ENCODE data around the gene POLG2. TPM values are rescaled to one million over a fixed set of nuclear protein-coding genes. Genes with fewer than 3 reads are reported as not detected.

Gene POLG2
- total and polyA plus RNA-seq, 9 of the 15 experiments (the other 6 are each of a cell fraction or from before 2014, with no cell fraction given) = 13.4 to 44.8 (median 37.0) TPM

- no peak; the same call in 1 of the 2 replicates for TF ChIP-seq E2F1 (CRISPR knock-in tag; IDR thresholded peaks at IDR 0.05)
- no peak for TF ChIP-seq EWSR1 (IDR thresholded peaks at IDR 0.05; ENCODE audit: borderline replicate concordance, low read depth, partially characterized antibody)
- TF ChIP-seq ZNF449 (CRISPR knock-in tag; IDR thresholded peaks at IDR 0.05) = no peak
- no peak for TF ChIP-seq KDM5B (IDR thresholded peaks at IDR 0.05; ENCODE audit: insufficient replicate concordance, low read depth, low read length)
- TF ChIP-seq NR1H2 (CRISPR knock-in tag; IDR thresholded peaks at IDR 0.05) = no peak
- TF ChIP-seq, protein P1, sequence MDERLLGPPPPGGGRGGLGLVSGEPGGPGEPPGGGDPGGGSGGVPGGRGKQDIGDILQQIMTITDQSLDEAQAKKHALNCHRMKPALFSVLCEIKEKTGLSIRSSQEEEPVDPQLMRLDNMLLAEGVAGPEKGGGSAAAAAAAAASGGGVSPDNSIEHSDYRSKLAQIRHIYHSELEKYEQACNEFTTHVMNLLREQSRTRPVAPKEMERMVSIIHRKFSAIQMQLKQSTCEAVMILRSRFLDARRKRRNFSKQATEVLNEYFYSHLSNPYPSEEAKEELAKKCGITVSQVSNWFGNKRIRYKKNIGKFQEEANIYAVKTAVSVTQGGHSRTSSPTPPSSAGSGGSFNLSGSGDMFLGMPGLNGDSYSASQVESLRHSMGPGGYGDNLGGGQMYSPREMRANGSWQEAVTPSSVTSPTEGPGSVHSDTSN (CRISPR knock-in tag; IDR thresholded peaks at IDR 0.05; ENCODE audit: low read depth) = no peak
- TF ChIP-seq, protein P1 (tag; conservative IDR thresholded peaks at IDR 0.05; ENCODE audit: low read depth) = no peak
- no peak for TF ChIP-seq MYBL2 (IDR thresholded peaks at IDR 0.05; ENCODE audit: low read depth)
- TF ChIP-seq MYBL2 (CRISPR knock-in tag; IDR thresholded peaks at IDR 0.05; ENCODE audit: borderline replicate concordance) = no peak
- TF ChIP-seq CHCHD3 (CRISPR knock-in tag; IDR thresholded peaks at IDR 0.05) = no peak
- TF ChIP-seq ZNF586 (CRISPR knock-in tag; conservative IDR thresholded peaks at IDR 0.05) = no peak
- peak; percentile 71 for TF ChIP-seq CXXC5 (CRISPR knock-in tag; IDR thresholded peaks at IDR 0.05)
- TF ChIP-seq, protein P2, sequence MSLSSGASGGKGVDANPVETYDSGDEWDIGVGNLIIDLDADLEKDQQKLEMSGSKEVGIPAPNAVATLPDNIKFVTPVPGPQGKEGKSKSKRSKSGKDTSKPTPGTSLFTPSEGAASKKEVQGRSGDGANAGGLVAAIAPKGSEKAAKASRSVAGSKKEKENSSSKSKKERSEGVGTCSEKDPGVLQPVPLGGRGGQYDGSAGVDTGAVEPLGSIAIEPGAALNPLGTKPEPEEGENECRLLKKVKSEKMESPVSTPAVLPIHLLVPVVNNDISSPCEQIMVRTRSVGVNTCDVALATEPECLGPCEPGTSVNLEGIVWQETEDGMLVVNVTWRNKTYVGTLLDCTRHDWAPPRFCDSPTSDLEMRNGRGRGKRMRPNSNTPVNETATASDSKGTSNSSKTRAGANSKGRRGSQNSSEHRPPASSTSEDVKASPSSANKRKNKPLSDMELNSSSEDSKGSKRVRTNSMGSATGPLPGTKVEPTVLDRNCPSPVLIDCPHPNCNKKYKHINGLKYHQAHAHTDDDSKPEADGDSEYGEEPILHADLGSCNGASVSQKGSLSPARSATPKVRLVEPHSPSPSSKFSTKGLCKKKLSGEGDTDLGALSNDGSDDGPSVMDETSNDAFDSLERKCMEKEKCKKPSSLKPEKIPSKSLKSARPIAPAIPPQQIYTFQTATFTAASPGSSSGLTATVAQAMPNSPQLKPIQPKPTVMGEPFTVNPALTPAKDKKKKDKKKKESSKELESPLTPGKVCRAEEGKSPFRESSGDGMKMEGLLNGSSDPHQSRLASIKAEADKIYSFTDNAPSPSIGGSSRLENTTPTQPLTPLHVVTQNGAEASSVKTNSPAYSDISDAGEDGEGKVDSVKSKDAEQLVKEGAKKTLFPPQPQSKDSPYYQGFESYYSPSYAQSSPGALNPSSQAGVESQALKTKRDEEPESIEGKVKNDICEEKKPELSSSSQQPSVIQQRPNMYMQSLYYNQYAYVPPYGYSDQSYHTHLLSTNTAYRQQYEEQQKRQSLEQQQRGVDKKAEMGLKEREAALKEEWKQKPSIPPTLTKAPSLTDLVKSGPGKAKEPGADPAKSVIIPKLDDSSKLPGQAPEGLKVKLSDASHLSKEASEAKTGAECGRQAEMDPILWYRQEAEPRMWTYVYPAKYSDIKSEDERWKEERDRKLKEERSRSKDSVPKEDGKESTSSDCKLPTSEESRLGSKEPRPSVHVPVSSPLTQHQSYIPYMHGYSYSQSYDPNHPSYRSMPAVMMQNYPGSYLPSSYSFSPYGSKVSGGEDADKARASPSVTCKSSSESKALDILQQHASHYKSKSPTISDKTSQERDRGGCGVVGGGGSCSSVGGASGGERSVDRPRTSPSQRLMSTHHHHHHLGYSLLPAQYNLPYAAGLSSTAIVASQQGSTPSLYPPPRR (CRISPR knock-in tag; IDR thresholded peaks at IDR 0.05; ENCODE audit: borderline replicate concordance) = no peak
- no peak for TF ChIP-seq XRCC4 (IDR thresholded peaks at IDR 0.05; ENCODE audit: extremely low read depth, insufficient read depth, insufficient read length)
- no peak for TF ChIP-seq ZNF121 (CRISPR knock-in tag; conservative IDR thresholded peaks at IDR 0.05)
- TF ChIP-seq OTX1 (CRISPR knock-in tag; IDR thresholded peaks at IDR 0.05) = peak; percentile 86; the same call in 1 of the 2 replicates
These were observed 8.7 kb upstream of the POLG2 start (continued) for GRCh38 chr17:64505340-64506200.
